HG03460 (cell line): Measurements from ENCODE around the gene SLC25A13.
"Not testable (repeated sequence)": the region's sequence is repeated elsewhere in the genome, so short reads cannot be mapped to it uniquely, and the experiment has no call there.

Experiments used
- ATAC-seq: cut with Tn5 transposase; IDR thresholded peaks from one replicate; pipeline ENCODE4 v1.9.1; 2021; ENCODE audit not compliant: unreplicated experiment

The SLC25A13 gene

GRCh38 chr7:96321658-96322372, at the start of gene SLC25A13:
Gene SLC25A13, minus strand, starts transcription at chr7:96322098. Its CDS starts 142 bp downstream, at chr7:96321956.
- ATAC-seq, result peak; percentile 73

GRCh38 chr7:96365916-96366315, 44.0 kb upstream of the SLC25A13 start:
- ATAC-seq, result not testable (repeated sequence)

- no peak for ATAC-seq
These were observed 39.4 kb upstream of the SLC25A13 start for GRCh38 chr7:96361116-96361857.

GRCh38 chr7:96359876-96360275, 38.0 kb upstream of the SLC25A13 start:
- ATAC-seq, result peak; percentile 69

- ATAC-seq, result not testable (repeated sequence)
These were observed 36.5 kb upstream of the SLC25A13 start for GRCh38 chr7:96358236-96358971.

GRCh38 chr7:96355990-96356506, 34.1 kb upstream of the SLC25A13 start:
- ATAC-seq, result no peak

GRCh38 chr7:96354881-96355280, 33.0 kb upstream of the SLC25A13 start:
- ATAC-seq, result no peak

- ATAC-seq, result no peak
These were observed 27.7 kb upstream of the SLC25A13 start for GRCh38 chr7:96349572-96349971.

GRCh38 chr7:96347471-96347870, 25.6 kb upstream of the SLC25A13 start:
- no peak for ATAC-seq

- ATAC-seq, result no peak
These were observed 24.5 kb upstream of the SLC25A13 start for GRCh38 chr7:96346293-96346953.

- no peak for ATAC-seq
These were observed 22.3 kb upstream of the SLC25A13 start for GRCh38 chr7:96344236-96344635.

- no peak for ATAC-seq
These were observed 20.2 kb upstream of the SLC25A13 start for GRCh38 chr7:96342049-96342448.

GRCh38 chr7:96337519-96337918, 15.6 kb upstream of the SLC25A13 start:
- no peak for ATAC-seq

- ATAC-seq, result no peak
These were observed 10.4 kb upstream of the SLC25A13 start for GRCh38 chr7:96332325-96332724.

- ATAC-seq, result no peak
These were observed 9.9 kb upstream of the SLC25A13 start for GRCh38 chr7:96331775-96332174.

GRCh38 chr7:96331233-96331632, 9.3 kb upstream of the SLC25A13 start:
- no peak for ATAC-seq

- ATAC-seq, result no peak
These were observed 8.3 kb upstream of the SLC25A13 start for GRCh38 chr7:96330193-96330592.

- ATAC-seq, result no peak
These were observed 7.3 kb upstream of the SLC25A13 start for GRCh38 chr7:96329241-96329640.

GRCh38 chr7:96328016-96328415, 6.1 kb upstream of the SLC25A13 start:
- no peak for ATAC-seq

GRCh38 chr7:96327429-96327828, 5.5 kb upstream of the SLC25A13 start:
- no peak for ATAC-seq

GRCh38 chr7:96326752-96327151, 4.9 kb upstream of the SLC25A13 start:
- ATAC-seq, result not testable (repeated sequence)
